Measurements from ENCODE around the gene CFAP74.

The CFAP74 gene

GRCh38 chr1:1899967-1900327 is 103.6 kb downstream of the CFAP74 start (continued):
- TF ChIP-seq TSHZ1 (tag by site-specific recombination; IDR thresholded peaks at IDR 0.05; ENCODE audit: borderline replicate concordance) (no peak), ZNF704 (tag by site-specific recombination; IDR thresholded peaks at IDR 0.05) (no peak), ZNF391 (tag by site-specific recombination; IDR thresholded peaks at IDR 0.05; ENCODE audit: borderline replicate concordance, low read depth) (no peak), ZNF26 (tag by site-specific recombination; IDR thresholded peaks at IDR 0.05) (no peak)

GRCh38 chr1:1899266-1899966 is 104.2 kb downstream of the CFAP74 start:
- no peaks in the 10 kb centered on the region for H3K4me1 ChIP-seq (ENCODE audit: control insufficient read depth, insufficient read depth, low read length)
- TF ChIP-seq ZBTB20 (tag by site-specific recombination; IDR thresholded peaks at IDR 0.05) (no peak), MZF1 (tag by site-specific recombination; IDR thresholded peaks at IDR 0.05; ENCODE audit: borderline replicate concordance) (no peak), ZNF514 (tag by site-specific recombination; IDR thresholded peaks at IDR 0.05) (no peak), ZNF596 (tag by site-specific recombination; IDR thresholded peaks at IDR 0.05) (no peak), ZNF274 (IDR thresholded peaks at IDR 0.05; ENCODE audit: low read length) (no peak), ZNF274 (tag by site-specific recombination; IDR thresholded peaks at IDR 0.05; ENCODE audit: borderline replicate concordance) (no peak), ZNF701 (tag by site-specific recombination; IDR thresholded peaks at IDR 0.05) (no peak), ZNF626 (tag by site-specific recombination; IDR thresholded peaks at IDR 0.05) (no peak), ZNF777 (tag by site-specific recombination; IDR thresholded peaks at IDR 0.05; ENCODE audit: borderline replicate concordance) (no peak), HOXD13 (CRISPR knock-in tag; IDR thresholded peaks at IDR 0.05; ENCODE audit: borderline replicate concordance) (no peak), ZNF280C (tag by site-specific recombination; IDR thresholded peaks at IDR 0.05) (no peak)
- ChIA-PET CTCF (interaction anchor here (1.2 to 2.2 kb wide), 2 partner anchors 9 to 11 kb away, joined by 5 to 7 read pairs; no protein-coding TSS in a partner anchor), POLR2A (interaction anchor here (0.8 kb wide), 1 partner anchor 27 kb away, joined by 3 read pairs; no protein-coding TSS in a partner anchor)
- H3K9me3 ChIP-seq (ENCODE audit: control insufficient read depth, insufficient read depth, low read depth, low read length): no peaks in the 10 kb centered on the region
- no peak overlapping the region for H3K27ac ChIP-seq (ENCODE audit: extremely low read depth, low read depth, low read length)
- H3K36me3 ChIP-seq (ENCODE audit: control insufficient read depth in 2 of 2, insufficient read depth in 1 of 2, low read length in 2 of 2): no peaks in the 10 kb centered on the region
- no peak overlapping the region for H3K4me3 ChIP-seq (ENCODE audit: low read depth, low read length)
